GM15510 (cell line): ENCODE measurements around the gene MIER2.

Experiments used
- POLR2A ChIP-seq: IDR thresholded peaks from 3 replicates; pipeline ENCODE4 v1.6.1; 2011; ENCODE audit warnings: borderline replicate concordance; ENCODE audit not compliant: insufficient read length; ENCODE audit errors: extremely low read depth

The MIER2 gene

DNA sequence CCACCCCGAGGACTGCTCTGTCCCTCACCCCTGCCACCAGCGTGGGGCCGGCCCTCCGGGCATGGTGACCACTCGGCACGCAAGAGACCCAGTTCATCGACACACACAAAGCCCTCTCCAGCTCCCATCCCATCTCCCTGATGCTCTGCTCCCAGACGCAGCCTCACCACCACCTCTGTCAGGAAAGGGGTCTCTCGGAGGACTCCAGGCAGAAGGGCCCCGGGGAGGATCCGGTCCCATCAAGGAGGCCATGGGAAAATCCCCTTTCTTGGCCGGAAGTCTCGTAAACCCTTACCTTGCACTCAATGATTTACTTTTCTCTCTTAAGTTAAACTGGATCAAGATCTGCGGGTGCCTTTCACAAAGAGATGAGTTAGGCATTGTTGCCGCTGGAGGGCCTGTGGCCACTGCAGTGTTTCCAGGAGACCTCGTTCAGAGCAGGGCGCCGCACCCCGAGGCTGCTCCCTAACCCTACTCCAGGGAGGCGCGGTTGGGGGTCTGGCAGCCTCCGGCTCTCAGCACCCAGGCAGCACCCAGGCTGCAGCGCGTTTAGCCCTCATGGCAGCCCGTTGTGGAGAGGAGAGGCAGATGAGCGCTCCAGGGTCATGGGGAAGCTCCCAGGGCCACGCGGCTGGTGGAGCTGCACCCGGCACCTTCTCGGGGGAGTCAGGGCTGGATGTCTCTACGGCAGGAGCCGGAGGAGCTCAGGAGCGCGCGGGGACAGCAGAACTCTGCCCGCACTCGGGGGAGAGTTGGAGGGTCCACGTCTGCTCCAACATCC is 33.4 kb upstream of the MIER2 start:
- no peak for TF ChIP-seq POLR2A

DNA sequence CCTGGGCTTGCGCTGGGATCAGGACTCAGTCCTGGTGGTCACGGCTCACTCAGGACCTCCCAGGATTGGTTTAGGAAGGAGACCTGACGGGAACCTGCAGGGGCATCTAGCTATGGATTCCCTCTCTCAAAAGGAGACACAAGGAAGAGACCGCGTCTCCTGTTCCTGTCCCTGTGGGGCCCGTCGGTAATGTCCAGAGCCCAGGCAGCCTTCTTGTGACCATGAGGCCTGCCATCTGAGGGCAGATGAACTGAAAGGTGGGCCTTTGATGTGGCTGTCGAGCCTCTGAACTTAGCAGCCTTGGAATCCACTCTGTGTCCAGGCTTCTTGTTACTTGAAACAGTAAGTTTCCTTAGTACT is 31.5 kb upstream of the MIER2 start:
- no peak for TF ChIP-seq POLR2A

DNA sequence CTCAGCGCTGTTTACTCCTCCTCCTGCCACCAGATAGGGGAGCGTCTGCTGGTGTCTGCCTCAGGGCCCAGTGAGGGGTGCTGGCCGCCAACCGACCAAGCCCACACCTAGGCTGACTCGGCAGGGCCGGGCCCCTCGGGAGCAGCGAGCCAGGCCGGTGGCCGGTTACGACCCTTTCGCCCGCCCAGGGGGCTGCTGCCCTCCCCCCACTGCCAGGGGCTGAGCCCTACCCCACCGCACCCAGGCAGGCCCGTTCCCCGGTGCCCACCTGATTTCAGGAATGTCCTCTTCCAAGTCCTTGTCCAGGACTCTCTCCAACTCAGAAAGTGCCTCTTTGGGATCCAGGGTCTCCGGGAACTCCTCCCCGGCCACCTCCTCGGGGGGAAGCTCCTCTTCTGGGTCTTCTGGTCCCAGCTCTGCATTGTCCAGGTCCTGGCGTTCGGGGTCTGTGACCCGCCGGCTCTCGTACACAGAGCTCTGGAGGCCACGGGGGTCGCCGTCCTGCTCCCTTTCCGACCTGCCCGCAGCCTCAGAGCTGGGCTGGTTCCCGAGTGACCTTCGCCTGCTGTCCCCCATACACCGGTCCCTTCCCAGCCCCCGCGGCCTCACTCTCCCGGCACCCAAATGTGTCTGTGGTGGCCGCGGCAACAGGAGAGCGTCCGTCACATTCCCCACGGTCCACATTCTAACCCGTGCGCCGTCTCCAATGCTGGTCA is 31.0 kb upstream of the MIER2 start:
- no peak for TF ChIP-seq POLR2A

DNA sequence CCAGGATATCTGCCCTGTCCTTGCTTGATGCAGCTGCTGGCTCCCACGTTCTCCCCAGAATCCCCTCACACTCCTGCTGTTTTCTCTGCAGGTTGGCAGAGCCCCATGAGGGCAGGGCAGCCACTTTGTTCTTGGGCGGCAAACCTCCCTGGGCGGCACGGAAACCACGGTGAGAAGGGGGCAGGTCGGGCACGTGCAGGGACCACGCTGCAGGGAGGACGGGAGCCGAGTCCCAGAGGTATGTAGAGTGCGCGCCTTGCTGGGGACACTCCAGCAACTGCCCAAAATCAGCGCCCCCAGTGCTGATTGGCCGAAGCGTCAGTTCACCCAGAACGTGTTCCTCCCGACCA is 30.3 kb upstream of the MIER2 start:
- TF ChIP-seq POLR2A, result no peak

DNA sequence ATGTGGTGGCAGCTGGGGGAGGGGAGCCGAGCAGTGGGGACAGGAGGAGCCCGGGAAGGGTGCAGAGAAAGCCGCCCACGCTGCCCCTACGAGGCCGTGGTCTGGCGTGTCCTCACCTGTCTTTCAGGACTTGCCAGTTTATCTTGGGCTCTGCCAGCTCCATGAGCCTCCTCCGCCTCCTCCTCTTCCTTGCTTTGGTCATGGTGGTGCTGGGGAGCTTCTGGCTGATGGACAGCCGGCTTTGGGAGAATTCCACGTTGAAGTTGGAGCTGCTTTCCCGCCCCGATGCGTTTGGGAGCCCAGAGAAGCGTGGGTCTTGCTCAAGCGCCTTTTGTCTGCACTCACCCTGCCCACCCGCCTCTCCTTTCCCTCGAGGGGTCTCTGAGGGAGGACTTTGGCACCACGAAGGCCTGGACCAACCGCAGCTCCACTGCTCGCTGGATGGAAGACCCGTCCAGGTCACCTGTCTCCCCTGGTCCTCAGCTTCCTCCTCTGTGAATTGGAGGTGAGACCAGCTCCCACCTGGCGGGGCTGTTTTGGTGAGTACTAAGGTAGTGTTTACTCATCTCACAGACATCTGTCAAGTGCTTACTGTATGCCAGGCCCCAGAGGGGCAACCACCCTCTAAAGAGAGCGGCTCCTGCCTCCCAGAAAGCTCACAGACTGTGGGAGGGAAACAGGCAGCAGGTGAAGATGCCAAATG is 29.7 kb upstream of the MIER2 start:
- TF ChIP-seq POLR2A, result no peak

DNA sequence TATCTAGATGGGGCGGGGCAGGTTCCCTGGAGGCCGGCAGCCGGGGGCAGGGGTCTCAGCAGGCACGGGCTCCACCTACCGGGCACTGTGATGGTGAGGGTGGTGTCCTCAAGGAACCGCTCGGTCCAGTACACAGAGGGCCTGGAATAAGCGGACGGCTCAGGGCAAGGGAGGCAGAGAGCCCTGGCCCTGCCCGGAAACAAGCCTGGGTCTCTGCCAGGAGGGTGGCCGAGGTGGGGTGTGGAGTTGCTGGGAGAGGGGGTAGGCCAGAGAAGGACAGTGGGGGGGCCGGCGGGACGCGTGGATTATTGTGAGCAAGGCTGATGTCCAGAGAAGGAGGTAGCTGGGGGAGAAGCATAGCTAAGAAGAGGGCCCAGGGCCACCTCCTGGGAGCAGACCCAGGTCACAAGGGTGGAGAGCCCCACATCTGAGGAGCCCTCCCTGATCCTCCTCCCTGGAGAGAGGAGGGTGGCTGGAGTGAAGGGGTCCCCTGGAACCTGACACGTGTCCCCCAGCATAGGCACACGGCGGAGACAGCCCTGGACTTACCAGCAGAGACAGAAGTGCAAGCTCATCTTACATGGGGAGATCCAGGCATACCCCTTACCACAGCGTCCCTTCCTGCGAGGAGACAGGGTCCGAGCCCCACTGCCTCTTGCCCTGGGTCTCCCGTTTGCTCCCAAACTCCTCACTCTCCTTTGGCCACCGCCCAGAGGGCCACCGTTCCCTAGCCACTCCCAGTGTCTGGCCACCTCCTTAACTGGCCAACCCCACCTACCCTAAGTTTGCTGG is 29.0 kb upstream of the MIER2 start:
- no peak for TF ChIP-seq POLR2A

DNA sequence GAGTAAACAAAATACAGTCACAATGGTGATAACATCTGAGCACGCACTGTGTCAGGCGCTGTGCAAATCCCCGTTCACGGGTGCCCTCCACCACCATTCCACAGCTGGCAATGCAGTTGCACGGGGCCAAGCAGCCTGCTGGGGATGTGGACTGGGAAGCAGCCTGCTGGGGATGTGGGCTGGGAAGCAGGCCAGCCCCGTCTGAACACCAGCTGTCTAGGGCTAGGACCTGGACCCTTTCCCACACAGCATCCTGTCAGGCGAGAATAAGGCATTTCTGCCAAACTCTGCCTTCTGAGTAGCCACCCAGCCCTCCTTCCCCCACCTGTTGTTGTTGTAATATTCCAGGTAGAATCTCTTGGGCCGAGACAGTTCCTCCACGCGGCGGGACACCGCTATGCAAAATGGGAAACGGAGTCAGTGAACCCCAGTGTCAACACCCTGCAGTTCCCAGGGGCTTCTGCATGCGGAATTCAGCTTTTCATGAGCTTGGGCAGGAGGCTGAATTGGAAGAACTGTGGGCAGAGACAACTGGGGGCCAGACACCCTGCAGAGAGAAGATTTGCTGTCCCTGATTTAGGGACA is 27.8 kb upstream of the MIER2 start:
- TF ChIP-seq POLR2A, result no peak

DNA sequence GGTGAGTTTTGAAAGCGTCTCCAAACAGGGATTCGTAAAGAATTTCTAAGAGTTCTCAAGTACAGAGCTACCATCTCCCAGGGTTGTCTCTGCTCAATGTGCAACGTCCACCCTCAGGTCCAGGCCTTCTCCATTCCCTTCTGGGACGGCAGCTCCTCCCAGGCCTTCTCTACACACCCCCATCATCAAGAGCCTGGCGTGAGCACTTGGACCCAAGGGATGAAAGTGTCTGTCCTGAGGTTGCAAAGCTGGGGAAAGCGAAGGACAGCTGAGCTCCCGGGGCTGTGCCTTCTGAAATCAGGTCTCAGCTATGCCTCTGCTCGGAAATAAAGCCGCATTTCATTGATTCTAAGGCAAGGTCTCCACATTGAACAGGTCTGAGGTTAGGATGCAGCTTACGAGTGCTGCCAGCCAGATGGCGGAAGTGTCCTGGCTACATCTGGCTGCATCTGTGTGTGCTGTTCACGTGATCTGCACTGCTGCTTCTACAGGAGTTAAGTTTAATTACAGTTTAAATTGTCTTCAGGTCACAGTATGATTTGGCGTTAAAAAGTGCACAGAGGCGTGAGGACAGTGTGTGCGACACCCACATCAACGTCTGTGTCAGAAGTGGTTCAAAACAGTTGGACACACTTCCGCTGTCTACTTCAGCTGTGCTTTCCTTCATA is 27.0 kb upstream of the MIER2 start:
- TF ChIP-seq POLR2A, result no peak

DNA sequence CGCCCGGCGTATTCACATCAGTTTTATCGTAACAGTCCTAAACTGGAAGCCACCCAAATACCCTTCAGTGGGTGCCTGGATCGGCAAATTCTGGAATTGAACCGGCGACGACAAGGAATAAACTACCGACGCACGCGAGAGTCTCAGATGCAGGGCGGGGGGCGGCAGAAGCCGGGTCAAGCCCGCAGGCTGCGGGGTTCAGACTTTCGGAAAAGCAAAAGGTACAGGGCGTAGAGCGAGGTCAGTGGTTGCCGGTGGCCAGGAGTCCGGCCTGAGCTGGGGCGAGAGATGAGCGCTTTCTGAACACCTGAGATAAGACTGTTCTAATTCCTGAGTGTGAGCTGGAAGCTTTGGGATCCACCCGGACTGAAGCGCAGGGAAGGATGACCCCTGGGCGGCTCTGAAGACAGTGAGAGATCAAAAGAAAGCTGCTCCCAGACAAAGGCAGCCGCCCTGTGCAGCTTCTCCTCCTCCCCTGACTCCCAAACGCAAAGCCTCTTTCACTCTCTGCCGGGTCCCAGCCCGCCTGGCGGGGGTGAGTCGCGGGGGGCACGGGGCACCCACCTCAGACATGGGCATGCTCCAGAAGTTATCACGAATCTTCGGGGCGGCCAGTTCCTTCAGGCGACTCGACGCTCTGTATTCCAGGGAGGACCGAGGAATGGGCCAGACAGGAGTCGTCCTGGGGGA is 26.2 kb upstream of the MIER2 start:
- no peak for TF ChIP-seq POLR2A

DNA sequence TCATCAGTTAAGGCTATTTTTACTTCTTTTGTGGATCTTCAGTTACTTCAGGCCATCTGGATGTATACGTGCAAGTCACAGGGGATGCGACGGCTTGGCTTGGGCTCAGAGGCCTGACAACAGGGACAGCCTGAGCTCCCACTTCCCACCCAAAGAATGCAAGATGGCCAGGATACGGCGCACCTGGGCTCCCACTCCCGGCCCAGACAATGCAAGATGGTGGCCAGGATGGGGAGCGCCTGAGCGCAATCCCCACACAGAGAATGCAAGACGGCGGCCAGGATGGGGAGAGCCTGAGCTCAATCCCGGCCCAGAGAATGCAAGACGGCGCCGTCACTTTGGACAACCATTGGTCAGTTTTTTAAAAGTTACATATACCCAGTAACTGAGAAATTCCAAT is 25.3 kb upstream of the MIER2 start:
- no peak for TF ChIP-seq POLR2A

DNA sequence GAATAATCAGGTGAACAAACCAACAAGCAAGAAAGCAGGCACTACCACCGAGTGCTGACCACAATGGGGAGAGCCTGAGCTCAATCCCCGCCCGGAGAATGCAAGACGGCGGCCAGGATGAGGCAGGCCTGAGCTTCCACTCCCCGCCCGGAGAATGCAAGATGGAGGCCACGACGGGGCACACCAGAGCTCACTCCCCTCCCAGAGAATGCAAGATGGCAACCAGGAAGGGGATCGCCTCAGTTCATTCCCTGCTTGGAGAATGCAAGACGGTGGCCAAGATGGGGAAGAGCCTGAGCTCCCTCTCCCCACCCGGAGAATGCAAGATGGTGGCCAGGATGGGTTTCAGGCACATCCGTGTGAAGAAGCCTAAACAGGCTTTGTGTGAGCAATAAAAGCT is 24.7 kb upstream of the MIER2 start:
- no peak for TF ChIP-seq POLR2A

DNA sequence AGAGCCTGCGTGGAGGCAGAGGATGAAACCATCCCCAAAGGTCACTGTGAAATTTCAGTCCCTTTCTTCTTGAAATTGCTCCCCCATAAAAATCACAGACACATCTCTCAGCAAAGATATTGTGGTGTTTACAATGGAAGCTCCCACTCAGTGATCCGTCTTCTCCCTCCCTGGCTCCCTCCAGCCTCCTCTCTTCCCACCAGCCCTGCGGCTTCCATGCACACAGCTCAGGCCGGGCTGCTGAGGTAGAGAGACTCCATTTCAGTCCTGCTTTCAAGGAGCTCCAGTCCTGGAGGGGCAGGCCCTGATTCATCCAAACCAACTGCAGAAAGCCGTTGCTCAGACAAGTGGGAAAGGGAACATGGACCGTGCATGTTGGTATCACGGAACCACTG is 24.0 kb upstream of the MIER2 start:
- TF ChIP-seq POLR2A, result no peak

DNA sequence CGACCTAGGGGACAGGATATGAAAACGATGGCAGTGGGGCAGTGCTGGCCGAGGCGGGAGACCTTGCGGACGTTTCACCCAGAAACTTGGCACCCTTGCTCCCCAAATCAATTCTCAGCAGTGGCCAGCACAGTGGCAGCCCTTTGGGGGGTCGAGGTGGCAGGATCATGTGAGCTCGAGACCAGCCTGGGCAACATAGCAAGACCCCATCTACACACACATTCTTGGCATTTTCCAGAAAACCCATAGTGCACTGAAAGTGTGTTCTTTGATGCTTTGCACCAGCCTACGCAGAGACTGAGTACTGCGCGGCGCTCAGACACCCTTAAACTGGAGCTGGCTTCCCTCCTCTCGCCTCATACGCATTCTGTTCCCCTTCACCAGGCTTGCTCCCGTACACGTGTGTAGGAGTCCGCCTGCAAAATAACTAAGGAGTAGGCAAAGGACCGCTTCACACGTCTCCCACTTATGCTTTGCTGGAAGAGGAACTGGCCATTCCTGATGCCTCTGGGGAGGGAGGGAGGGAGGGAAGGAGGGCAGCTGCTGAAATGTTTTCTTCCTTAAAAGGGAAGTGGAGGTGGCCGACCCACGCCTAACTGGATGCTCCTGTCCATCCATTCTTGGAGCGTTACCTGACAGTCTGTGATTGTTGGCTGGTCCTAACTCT is 23.5 kb upstream of the MIER2 start:
- TF ChIP-seq POLR2A, result no peak
